Inferior parietal cortex (tissue), 1 donor: ENCODE measurements around the gene NPTX1.
"Not testable (repeated sequence)": the region's sequence is repeated elsewhere in the genome, so short reads cannot be mapped to it uniquely, and the experiment has no call there.

Experiments
- DNase-seq: peaks from one replicate; pipeline ENCODE4 v3.0.0-alpha.2; 2016; ENCODE audit errors: extremely low spot score

NPTX1 gene, protein sequence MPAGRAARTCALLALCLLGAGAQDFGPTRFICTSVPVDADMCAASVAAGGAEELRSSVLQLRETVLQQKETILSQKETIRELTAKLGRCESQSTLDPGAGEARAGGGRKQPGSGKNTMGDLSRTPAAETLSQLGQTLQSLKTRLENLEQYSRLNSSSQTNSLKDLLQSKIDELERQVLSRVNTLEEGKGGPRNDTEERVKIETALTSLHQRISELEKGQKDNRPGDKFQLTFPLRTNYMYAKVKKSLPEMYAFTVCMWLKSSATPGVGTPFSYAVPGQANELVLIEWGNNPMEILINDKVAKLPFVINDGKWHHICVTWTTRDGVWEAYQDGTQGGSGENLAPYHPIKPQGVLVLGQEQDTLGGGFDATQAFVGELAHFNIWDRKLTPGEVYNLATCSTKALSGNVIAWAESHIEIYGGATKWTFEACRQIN

DNA sequence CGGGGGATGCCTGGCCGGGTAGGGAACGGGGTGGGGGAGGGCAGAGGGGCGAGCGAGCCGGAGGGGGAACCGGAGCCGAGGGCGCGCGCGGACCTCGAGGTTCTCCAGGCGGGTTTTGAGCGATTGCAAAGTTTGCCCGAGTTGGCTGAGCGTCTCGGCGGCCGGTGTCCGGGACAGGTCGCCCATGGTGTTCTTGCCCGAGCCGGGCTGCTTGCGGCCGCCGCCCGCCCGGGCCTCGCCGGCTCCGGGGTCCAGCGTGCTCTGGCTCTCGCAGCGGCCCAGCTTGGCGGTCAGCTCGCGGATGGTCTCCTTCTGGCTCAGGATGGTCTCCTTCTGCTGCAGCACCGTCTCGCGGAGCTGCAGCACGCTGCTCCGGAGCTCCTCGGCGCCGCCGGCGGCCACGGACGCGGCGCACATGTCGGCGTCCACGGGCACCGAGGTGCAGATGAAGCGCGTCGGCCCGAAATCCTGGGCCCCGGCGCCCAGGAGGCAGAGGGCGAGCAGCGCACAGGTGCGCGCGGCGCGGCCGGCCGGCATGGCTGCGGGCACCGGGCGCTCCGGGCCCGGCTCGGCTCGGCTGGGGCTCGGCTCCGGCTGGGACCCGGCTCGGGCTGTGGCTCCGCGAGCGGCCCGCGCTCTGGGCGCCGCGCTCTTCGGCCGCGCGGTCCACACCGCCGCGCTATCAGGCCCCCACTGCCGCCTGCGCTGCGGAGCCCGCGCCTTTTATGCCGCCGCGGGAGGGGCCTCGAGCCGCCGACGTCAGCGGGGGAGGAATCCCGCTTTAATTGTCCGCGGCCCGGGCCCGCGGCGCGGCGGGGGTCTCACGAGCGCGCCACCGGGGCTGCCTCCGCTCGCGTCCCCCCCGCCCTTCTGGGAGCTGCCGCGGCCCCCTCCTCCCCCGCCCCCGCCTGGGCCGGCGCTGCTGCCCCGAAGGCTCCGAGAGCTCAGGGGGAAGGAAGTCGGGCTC, at the start of gene NPTX1:
Gene NPTX1, minus strand, starts transcription at position 698 of the 967 bp plus-strand sequence. Its CDS starts 161 bp downstream, at position 537.
- DNase-seq = no peak

DNA sequence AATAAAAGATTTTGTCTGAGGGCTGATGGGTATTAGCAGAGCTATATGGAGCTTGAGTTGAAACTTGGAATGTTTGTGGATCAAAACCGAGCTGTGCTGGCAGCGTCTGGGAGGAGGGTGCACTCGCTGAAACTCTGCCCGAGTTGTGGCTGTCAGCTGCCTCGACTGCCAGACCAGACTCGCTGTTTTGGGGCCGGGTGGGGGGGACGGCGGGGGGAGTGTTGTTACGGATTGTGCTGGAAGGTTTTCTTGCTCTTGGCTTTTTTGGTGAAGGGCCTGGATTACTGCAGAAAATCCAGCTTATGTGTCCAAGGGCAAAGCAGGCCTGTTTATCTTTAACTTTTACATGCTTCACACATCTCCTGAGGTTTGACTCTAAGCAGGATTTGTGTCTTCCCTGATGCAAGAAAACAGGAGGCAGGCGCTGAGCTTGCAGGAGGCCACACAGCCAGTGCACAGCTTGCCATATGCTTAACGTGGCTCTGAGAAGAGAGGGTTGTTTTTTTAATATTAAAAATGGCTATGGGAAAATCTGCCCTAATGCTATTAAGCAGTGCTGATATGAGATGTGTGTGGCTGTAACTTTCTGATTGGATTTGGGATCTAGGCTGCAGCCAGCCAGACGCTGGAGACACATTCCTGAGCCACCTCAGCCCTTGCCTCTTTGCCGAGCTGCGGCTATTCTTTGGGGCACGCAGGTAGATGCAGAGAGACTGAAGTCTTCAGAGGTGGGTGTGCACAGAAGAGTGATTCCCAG, 47.7 kb upstream of the NPTX1 start:
- no peak for DNase-seq

DNA sequence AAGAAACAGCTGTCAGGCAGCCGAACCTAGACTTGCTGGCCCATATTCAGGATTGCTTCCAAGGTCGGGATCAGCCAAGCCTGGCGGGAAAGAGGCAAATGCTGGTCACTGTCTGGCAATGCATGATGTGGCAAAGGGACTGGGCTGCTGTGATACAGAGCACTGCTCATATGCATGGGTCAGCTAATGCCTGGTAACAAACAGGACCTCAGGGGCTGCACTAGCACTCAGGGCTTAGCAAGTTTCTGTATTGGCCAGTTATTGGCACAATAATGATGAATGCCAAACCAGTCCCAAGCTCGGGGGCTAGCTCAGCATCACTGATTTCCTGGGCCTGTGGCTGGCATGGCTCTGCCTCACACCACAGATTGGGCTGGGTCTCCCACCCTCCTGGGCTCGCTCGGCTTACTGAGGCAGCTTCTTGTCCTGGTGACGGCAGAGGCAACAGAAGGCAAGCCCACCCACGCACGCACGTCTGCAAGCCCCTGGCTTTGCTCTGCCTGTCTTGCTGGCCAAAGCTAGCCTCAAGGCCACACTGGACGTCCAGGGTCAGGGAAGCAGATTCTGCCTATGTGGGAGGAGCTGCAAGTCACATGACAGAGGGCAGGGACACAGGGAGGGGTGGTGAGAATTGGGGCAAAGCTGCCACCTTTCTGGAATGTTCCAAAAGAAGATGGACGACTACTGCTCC, 46.8 kb upstream of the NPTX1 start:
- no peak for DNase-seq

DNA sequence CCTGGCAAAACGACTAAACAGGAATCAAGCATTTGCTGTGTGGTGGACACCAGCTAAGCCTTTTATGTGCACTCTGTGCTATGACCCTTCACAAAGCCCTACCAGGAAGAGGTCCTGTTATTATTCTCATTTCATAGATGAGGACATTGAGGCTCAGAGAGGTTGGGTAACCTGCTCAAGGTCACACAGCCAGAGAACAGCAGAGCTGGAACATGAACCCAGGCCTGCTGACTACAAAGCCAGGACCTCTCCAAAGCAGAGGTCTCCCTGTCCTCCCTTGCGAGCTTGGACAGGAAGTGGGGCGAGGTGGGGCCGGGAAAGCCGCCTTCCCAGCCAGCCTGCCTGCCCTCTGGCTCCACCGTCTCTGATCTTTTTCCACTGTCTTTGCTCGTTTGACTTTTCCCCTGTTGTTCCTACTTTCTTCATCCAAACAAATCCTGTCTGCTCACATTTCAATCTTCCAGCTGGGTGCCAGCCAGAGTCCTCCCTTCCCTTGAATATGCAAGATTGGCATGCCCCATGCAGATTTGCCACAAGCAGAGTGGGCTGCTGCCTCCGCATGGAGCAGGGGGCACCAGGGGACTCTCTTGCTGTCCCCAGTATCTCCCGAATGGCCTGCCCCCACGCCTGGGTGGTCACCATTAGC, 44.5 kb upstream of the NPTX1 start:
- DNase-seq = no peak

DNA sequence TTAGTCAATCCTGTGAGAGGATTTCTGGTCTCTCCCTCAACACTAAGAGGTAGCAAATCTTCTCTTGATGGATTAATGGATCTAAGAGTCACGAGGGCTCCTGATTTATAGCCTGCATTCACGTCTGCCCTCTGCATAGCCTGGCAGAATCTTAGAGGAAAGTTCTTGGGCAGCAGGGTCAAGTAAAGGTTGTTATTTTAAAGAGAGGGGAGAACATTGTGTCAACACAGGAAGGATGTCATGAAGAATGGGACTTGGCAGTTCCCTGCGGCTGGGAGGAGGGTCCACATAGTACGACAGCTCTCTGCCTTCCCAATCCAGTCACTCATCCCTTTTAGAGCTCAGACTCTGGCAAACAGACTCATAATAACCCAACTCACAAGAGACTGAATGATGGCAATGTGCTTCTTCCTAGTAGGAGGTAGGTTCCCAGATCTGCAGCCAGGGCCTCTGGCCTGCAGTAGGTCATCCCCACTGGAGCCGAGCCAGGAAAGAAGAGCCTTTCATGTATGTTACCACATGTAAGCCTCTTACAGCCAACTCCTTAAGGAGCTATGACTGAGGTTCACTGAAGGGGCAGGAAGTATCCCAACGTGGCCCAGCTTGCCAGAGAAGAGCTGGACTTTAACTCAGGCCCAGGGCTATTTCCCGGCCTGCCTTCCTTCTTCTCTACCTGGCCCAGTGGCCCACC, 42.8 kb upstream of the NPTX1 start:
- no peak for DNase-seq

DNA sequence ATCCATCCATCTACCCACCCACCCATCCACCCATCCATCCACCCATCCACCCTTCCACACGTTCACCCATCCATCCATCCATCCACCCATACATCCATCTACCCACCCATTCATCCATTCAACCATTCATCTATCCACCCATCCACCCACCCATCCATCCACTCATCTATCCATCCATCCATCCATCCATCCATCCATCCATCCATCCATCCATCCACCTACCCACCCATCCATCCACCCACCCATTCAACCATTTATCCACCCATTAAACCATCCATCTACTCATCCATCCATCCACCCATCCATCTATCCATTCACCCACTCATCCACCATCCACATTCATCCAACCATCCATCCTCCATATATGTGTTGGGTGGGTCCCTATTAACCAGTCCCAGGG, 42.0 kb upstream of the NPTX1 start:
- DNase-seq = no peak

DNA sequence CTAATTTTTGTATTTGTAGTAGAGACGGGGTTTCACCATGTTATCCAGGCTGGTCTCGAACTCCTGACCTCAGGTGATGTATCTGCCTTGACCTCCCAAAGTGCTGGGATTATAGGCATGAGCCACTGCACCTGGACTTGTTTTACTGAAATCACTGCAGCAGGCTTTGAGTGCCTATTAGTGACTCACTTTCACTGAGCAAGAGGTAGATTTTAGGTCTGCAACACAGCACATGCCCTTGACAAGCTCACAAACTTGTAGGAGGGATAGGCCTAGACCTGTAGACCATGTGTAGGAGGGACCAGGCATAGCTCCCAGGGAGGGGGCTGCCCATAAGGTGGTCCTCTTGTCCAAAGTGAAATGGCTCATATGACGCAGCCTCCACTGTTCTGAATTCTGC, 41.2 kb upstream of the NPTX1 start:
- no peak for DNase-seq

DNA sequence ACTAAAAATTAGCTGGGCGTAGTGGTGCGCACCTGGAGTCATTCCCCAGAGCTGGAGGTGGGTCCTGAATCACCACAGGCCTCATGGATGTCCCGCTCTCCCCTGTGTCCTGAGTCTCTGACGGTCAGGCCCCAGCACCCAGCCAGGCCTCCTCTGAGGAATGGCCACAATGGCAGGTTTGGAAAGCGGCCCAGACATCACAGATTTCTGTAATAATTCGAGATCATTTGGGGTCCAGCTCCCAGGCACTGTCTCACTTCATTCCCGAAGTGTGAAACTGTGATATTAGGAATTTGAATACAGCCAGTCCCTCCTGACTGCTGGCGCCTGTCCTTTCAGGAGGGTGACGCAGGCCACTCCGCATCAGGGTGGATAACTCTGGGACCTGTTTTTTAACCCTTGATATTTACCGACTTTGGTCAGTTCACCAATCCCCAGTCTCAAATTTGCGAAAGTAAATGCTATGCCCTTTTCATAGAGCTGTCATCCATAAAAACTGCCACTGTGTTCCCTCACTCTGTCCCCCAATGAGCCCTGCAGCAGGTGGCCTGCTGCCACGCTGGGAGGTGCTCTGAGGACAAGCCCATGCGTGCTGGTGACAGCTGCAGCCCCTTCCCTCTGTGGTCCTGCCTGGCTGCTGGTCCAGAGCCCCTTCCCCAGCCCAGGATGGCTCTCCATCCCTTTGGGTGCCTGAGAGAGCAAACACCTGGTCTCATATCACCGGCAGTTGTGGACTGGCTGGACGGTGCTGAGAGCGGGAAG, 39.9 kb upstream of the NPTX1 start:
- DNase-seq = no peak

DNA sequence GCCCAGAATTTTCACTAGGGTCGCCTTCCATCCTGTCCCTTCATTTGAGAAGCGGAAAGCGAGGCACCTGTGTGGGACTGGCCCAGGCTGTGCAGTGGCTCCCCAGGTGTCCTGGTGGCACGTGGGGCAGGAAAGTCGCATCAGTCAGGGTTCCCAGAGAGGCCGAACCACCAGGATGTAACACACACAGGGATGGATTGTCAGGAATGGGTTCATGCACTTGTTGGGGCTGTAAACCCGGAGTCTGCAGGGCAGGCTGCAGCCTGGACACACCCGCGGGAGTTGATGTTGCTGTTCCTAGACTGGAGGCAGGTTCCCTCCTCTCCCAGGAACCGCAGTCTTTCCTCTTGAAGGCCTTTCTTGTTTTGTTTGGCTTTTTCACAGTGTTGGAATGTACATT, 37.5 kb upstream of the NPTX1 start:
- no peak for DNase-seq

DNA sequence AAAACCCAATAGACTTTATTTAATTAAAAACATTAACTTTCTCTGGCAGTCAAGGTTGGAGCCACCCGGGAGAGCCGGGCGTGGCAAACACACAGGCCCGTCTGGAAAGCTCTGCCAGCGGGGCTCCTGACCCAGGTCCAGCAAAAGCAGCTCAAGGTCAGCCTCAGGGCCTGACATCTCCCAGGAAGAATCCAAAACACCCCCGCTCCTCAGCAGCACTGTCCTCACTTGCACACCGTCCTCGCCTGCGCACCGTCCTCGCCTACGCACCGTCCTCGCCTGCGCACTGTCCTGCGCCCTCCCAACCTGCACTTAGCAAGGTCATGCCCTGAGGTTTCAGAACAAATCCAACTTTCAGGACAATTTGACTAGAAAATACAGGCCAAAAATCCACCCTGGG, 36.8 kb upstream of the NPTX1 start:
- DNase-seq = no peak

DNA sequence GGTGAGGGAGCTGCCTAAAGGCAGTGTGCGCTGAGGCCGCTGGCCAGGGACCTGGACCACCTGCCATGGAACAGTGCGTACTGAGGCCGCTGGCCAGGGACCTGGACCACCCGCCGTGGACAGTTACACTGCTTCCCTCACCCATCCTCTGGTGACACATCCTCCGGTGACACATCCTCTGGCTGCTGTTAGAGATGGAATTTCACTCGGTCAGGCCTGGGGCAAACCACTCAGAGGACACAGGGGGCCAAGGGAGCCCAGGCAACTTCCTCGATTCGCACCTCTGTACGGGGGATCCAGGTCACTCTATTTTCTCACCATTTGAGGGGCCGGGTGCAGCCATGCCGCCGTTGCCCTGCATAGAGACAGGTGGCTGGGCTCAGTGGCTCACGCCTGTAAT, 35.8 kb upstream of the NPTX1 start:
- DNase-seq = no peak

DNA sequence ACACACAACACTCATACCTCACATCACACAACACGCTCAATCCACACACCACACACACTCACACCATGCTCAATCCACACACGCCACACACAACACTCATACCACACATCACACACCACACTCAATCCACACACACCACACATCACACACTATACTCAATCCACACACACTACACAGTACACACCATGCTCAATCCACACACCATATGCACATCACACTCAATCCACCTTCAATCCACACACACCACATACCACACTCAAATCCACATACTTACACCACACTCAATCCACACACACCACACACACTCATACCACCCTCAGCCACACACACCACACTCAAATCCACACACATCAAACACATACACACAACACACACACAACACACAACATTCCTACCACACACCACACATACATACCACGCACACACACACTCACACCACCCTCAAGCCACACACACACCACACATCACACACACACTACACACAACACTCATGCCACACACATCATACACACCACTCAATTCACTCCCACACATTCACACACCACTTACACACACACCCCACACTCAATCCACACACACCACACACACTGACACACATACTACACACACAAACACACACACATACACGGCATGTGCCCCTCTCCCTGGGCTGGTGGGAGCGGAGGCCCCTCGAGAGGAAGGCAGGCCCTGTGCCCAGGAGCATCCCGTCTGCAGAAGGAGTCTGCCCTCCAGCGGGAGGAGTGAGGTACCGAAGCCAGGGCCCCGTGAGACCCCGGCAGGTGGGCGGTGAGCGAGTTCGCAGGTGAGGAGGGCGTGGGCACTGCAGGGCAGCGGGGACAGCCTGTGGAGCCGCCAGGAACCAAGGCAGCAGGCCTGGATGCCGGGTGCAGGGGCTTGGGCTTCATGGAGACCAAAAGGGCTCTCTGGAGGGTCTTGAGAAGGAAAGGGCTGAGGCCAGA, 35.1 kb upstream of the NPTX1 start:
- no peak for DNase-seq

DNA sequence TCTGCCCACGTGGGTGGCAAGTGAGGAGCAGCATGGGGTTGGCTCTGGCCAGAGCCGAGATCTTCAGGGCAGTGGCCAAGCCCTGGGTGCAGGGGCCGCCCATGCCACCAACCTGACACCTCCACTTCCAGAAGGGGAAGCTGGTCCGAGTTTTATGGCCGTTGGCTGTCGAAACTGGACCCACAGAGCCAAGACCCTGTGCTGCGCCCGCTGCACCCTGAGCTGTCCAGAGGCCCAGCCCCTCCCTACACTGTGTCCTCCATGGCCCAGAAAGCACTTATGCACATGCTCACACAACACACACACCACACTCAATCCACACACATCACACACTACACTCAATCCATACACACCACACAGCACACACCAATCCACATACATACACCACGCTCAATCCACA, 34.4 kb upstream of the NPTX1 start:
- no peak for DNase-seq

DNA sequence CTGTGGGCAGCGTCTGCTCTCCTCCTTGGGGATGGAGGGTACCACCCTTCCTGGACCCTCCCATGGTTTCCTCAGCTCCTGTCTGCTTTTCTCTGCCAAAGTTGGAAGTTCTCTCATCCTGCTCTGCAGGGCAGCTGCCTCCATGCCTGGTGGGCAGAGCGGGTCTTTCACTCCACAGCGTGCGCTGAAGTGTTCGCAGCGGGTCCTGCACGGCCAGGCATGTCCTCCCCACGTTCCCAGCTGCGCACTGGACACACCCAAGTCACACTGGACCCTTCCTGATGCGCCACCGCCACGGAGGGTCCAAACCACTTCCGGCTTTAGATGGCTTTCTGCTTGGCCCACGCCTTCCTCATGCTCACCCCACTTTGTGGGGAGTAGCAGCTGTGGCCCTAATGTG, 33.7 kb upstream of the NPTX1 start:
- DNase-seq = no peak

DNA sequence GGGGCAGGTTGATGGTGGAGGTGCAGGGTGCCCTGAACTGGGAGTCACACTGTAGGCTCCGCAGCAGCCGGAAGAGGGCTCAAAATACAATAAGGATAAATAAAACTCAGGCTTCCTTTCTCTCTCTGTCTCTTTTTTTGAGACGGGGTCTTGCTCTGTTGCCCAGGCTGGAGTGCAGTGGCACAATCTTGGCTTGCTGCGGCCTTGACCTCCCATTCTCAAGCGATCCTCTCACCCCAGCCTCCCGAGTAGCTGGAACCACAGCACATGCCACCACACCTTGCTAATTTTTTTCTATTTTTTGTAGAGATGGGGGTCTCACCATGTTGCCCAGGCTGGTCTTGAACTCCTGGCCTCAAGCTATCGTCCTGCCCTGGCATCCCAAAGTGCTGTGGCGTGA, 32.9 kb upstream of the NPTX1 start:
- DNase-seq = no peak

DNA sequence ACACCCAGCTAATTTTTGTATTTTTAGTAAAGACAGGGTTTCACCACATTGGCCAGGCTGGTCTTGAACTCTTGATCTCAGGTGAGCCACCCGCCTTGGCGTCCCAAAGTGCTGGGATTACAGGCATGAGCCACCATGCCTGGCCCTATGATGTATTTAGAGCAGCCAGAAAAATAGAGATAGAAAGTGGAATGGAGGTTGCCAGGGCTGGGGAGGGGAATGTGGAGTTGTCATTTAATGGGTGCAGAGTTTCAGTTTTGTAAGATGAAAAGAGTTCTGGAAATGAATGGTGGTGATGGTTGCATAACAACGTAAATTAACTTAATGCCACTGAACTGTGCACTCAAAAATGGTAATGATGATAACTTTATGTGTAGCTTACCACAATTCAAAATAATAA, 31.6 kb upstream of the NPTX1 start:
- no peak for DNase-seq

DNA sequence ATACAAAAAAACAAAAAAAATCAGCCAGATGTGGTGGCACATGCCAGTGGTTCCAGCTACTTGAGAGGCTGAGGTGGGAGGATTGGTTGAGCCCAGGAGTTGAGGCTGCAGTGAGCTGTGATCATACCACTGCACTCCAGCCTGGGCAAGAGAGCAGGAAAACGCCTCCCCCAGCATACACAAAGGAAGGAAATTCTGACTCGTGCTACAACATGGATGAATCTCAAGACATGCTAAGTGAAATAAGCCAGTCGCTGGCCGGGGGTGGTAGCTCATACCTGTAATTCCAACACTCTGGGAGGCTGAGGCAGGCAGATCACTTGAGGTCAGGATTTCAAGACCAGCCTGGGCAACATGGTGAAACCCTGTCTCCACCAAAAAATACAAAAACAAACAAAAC, 30.8 kb upstream of the NPTX1 start:
- not testable (repeated sequence) for DNase-seq

DNA sequence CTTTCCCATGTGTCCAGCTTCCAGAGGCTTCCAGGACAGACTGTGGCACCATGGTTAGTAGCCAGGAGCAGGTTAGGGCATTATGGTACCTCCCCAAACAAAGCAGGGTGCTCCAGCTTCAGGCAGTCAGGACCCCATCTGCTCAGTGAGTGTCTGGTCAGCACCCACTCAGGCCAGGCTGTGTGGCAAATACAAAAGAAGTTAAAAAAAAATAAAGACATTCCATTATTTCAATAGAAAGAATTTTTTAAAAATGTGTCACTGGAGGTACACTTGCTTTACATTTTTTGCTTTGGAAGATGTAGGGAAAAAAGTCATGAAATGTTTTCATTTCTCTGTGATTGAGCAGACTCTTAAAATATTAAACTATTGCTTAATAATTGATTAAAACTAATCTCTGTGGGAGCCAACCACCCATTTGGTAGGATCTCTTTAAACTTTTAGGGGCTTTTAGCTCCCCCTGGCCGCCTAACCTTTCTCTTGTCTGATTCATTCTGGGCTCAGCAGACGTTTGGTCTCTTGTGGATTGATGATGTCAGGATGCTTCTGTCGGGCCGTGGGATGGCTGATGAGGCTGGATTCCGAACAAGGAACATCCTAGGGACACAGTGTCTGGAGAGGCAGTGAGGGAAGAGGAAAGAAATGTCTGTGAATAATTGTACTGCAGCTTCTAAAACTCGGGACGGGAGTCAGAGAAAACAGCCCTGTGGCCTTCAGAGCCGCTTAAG, 28.4 kb upstream of the NPTX1 start:
- DNase-seq = no peak
